Measurements from ENCODE around the gene AADACL4. TPM values are rescaled to one million over a fixed set of nuclear protein-coding genes. Genes with fewer than 3 reads are reported as not detected.

The AADACL4 gene
- total RNA-seq, 1 experiment from 2014 or later: not detected

DNA sequence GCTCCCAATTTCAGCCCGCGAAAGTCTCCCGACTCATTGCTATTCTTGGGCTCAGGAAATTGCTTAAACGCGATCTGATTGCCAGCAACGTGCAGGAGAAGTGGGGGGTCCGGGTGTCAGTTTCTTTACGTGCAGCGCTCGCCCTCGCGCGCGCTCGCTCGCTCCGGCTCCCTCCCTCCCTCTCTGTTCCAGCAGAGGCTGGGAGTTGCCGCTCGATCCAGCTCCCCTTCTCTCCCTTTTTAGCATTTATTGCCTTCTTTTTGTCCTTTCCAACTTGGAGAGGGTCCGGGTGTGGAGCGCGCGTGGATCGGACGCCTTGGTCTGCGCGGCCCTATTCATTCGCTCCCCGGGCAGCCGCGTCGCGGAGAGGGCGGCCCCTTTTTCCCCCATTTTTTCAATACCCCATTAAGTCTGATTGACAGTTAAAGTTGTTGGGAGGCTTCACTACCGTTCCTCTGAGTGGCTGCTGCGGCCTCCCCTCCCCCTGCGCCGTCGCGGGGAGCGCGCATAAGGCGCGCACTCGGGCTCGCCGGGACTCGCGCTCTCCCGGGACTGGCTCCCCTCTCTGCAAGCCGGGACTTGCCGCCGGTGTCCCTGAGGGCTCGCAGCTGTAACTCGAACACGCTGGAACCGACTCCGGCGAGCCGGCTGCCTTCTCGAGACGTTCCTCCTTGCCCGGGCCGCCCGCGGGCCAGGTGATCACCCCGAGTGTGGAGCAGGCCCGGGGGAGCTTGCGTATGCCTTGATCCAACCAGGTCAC, 25.8 kb upstream of the AADACL4 start, which contains the start of gene DHRS3:
TSS of gene DHRS3 (minus strand) at position 310 of the 760 bp plus-strand sequence. CDS start 862 bp downstream, outside the sequence.
- no peak within 1 kb of the TSS for H3T11ph ChIP-seq (ENCODE audit: low read length)
- no peak within 1 kb of the TSS for H2BK15ac ChIP-seq (ENCODE audit: low read depth, low read length)
- no peaks in the 10 kb centered on the region for H3K9me3 ChIP-seq (ENCODE audit: control insufficient read depth, low read depth, low read length)
- H3K79me2 ChIP-seq (ENCODE audit: insufficient read depth, low read length): no peaks in the 10 kb centered on the region
- no peak within 1 kb of the TSS for H3K27ac ChIP-seq (ENCODE audit: insufficient read length, low read depth, low read length)
- no peaks in the 10 kb centered on the region for H4K20me1 ChIP-seq (ENCODE audit: control insufficient read depth, insufficient read depth, insufficient read length)
- Mint-ChIP-seq H3K27ac (peak within 1 kb of the TSS; percentile 97 to 99 (median 98)), H3K4me1 (peaks cover 65 to 66% of the 10 kb centered on the region in 2 experiments), H3K36me3 (ENCODE audit: insufficient read depth in 1 of 3, low read depth in 3 of 3) (peaks cover 3 to 20% (median 12%) of the 10 kb centered on the region in 3 experiments; a peak in 6 of 7 replicates), H3K27me3 (ENCODE audit: low read depth) (no peaks in the 10 kb centered on the region), H3K9me3 (no peaks in the 10 kb centered on the region), H3K4me3 (peak within 1 kb of the TSS; percentile 96 to 98)
- TF ChIP-seq, protein P1, sequence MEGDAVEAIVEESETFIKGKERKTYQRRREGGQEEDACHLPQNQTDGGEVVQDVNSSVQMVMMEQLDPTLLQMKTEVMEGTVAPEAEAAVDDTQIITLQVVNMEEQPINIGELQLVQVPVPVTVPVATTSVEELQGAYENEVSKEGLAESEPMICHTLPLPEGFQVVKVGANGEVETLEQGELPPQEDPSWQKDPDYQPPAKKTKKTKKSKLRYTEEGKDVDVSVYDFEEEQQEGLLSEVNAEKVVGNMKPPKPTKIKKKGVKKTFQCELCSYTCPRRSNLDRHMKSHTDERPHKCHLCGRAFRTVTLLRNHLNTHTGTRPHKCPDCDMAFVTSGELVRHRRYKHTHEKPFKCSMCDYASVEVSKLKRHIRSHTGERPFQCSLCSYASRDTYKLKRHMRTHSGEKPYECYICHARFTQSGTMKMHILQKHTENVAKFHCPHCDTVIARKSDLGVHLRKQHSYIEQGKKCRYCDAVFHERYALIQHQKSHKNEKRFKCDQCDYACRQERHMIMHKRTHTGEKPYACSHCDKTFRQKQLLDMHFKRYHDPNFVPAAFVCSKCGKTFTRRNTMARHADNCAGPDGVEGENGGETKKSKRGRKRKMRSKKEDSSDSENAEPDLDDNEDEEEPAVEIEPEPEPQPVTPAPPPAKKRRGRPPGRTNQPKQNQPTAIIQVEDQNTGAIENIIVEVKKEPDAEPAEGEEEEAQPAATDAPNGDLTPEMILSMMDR (conservative IDR thresholded peaks at IDR 0.05): no peak
- H4K5ac ChIP-seq (ENCODE audit: insufficient read length, low read depth, low read length): no peak within 1 kb of the TSS
- no peak within 1 kb of the TSS for H2AK5ac ChIP-seq (ENCODE audit: insufficient read length, low read length)
- H2BK120ac ChIP-seq (ENCODE audit: low read depth, low read length, poor library complexity, severe bottlenecking): no peak within 1 kb of the TSS
- no peak within 1 kb of the TSS for H2BK5ac ChIP-seq (ENCODE audit: insufficient read length, low read length)
- no peak within 1 kb of the TSS for H4K91ac ChIP-seq (ENCODE audit: insufficient read length, low read depth, low read length)
- H3K23ac ChIP-seq (ENCODE audit: insufficient read length, low read depth, low read length): no peak within 1 kb of the TSS
- H3K23me2 ChIP-seq (ENCODE audit: insufficient read length, low read depth, low read length, poor library complexity, severe bottlenecking): peaks cover 25% of the 10 kb centered on the region
- H2BK12ac ChIP-seq (ENCODE audit: insufficient read length, low read depth, low read length): no peak within 1 kb of the TSS
- peak within 1 kb of the TSS; percentile 61 for H3K9ac ChIP-seq (ENCODE audit: extremely low read depth, insufficient read length, low read length)
- H3K27me3 ChIP-seq (ENCODE audit: insufficient read depth, low read length): no peaks in the 10 kb centered on the region
- H2AFZ ChIP-seq (ENCODE audit: low read length): no peak within 1 kb of the TSS
- peak within 1 kb of the TSS; percentile 4; the same call in 1 of the 2 replicates for H3K14ac ChIP-seq (ENCODE audit: insufficient read depth, low read length)
- no CpG with 5 or more reads among the region's 69 CpGs for WGBS (ENCODE audit: extremely low coverage, insufficient read length, low lambda C conversion rate)
- H4K8ac ChIP-seq (replicated peaks; ENCODE audit: insufficient read length, low read depth, low read length): no peak within 1 kb of the TSS
- peaks cover 2% of the 10 kb centered on the region; the same call in 1 of the 2 replicates for H3K4me1 ChIP-seq (ENCODE audit: insufficient read depth, low read length)
- H3K4ac ChIP-seq (ENCODE audit: low read depth, low read length): no peak within 1 kb of the TSS
- DNase-seq: peak; percentile 87
- no peak within 1 kb of the TSS for H2BK20ac ChIP-seq (ENCODE audit: low read depth, low read length, poor library complexity, severe bottlenecking)
- no peaks in the 10 kb centered on the region for H3K79me1 ChIP-seq (ENCODE audit: insufficient read depth, low read depth, low read length, poor library complexity, severe bottlenecking)
- peak within 1 kb of the TSS; percentile 75 for H3K4me2 ChIP-seq (ENCODE audit: insufficient read depth, insufficient read length, low read length)
- H3K56ac ChIP-seq (ENCODE audit: insufficient read length, low read depth, low read length): no peak within 1 kb of the TSS
- H3K18ac ChIP-seq (ENCODE audit: insufficient read length, low read depth, low read length): peak within 1 kb of the TSS; percentile 66

All from H9 (cell line).